HEK293 (cell line): ENCODE data around the gene TMEM37.

Experiments
- BCL11B ChIP-seq: fragments of 450-650 bp; formaldehyde crosslinking; IDR thresholded peaks from 2 replicates; pipeline ENCODE4 v1.5.1; 2016; ENCODE audit warnings: low read depth, missing biosample characterization, missing genetic modification characterization
- CTCF ChIP-seq: fragments of 450-650 bp; formaldehyde crosslinking; IDR thresholded peaks from 2 replicates; pipeline ENCODE4 v1.5.1; 2016; ENCODE audit warnings: missing biosample characterization, missing genetic modification characterization
- RBAK ChIP-seq: fragments of 450-650 bp; formaldehyde crosslinking; IDR thresholded peaks from 2 replicates; pipeline ENCODE4 v1.5.1; 2016; ENCODE audit warnings: missing biosample characterization, missing genetic modification characterization
- ZNF175 ChIP-seq: fragments of 450-650 bp; formaldehyde crosslinking; IDR thresholded peaks from 2 replicates; pipeline ENCODE4 v1.5.1; 2016; ENCODE audit warnings: missing biosample characterization, missing genetic modification characterization
- ZNF324 ChIP-seq: fragments of 450-650 bp; formaldehyde crosslinking; IDR thresholded peaks from 2 replicates; pipeline ENCODE4 v1.5.1; 2016; ENCODE audit warnings: missing biosample characterization, missing genetic modification characterization
- ZNF335 ChIP-seq: fragments of 450-650 bp; formaldehyde crosslinking; conservative IDR thresholded peaks from 2 replicates; pipeline ENCODE4 v1.5.1; 2016; ENCODE audit warnings: missing biosample characterization, missing genetic modification characterization
- ZNF416 ChIP-seq: fragments of 450-650 bp; formaldehyde crosslinking; IDR thresholded peaks from 2 replicates; pipeline ENCODE4 v1.5.1; 2016; ENCODE audit warnings: missing biosample characterization, missing genetic modification characterization
- ZNF501 ChIP-seq: fragments of 450-650 bp; formaldehyde crosslinking; IDR thresholded peaks from 2 replicates; pipeline ENCODE4 v1.5.1; 2016; ENCODE audit warnings: missing biosample characterization, missing genetic modification characterization
- ZNF560 ChIP-seq: fragments of 450-650 bp; formaldehyde crosslinking; IDR thresholded peaks from 2 replicates; pipeline ENCODE4 v1.5.1; 2017; ENCODE audit warnings: missing biosample characterization, missing genetic modification characterization, borderline replicate concordance
- ZNF600 ChIP-seq: fragments of 450-650 bp; formaldehyde crosslinking; IDR thresholded peaks from 2 replicates; pipeline ENCODE4 v1.5.1; 2016; ENCODE audit warnings: missing biosample characterization, missing genetic modification characterization
- ZNF701 ChIP-seq: fragments of 450-650 bp; formaldehyde crosslinking; IDR thresholded peaks from 2 replicates; pipeline ENCODE4 v1.5.1; 2016; ENCODE audit warnings: missing biosample characterization, missing genetic modification characterization
- TF ChIP-seq, protein P1 (sequence below): IDR thresholded peaks from 2 replicates; pipeline ENCODE4 v1.6.1; 2011; ENCODE audit warnings: mild to moderate bottlenecking, low read depth, low read length, borderline replicate concordance
- TF ChIP-seq, protein P2 (sequence below): sonication (generic); formaldehyde crosslinking; IDR thresholded peaks from 2 replicates; pipeline ENCODE4 v1.8.1; 2022; ENCODE audit warnings: mild to moderate bottlenecking, moderate library complexity, missing genetic modification reagents

DNA sequence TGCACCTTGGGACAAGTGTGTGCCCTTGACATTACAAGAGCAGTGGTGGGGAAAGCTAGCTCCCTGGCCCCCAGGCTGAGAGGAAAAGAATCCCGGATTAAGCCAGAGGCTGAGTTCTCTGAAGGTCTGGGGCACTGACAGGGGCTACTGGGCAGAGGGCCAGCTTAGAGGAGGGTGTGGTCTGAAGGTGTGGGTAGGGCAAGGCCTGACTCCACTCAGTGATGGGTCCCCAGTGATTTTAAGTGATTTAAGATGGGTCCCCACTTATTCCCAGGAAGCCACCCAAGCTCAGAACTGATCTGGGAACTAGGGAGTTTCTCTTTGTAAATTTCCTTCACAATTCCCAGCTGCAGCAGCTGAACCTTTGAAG is 8.8 kb downstream of the TMEM37 start:
- TF ChIP-seq ZNF501 (tag by site-specific recombination) (no peak), ZNF324 (tag by site-specific recombination) (no peak), ZNF335 (tag by site-specific recombination) (no peak), ZNF701 (tag by site-specific recombination) (no peak), ZNF416 (tag by site-specific recombination) (no peak), ZNF175 (no peak), BCL11B (tag by site-specific recombination) (no peak), CTCF (tag by site-specific recombination) (no peak), ZNF600 (tag by site-specific recombination) (no peak), RBAK (tag by site-specific recombination) (no peak), ZNF560 (tag by site-specific recombination) (no peak)
- TF ChIP-seq, protein P1, sequence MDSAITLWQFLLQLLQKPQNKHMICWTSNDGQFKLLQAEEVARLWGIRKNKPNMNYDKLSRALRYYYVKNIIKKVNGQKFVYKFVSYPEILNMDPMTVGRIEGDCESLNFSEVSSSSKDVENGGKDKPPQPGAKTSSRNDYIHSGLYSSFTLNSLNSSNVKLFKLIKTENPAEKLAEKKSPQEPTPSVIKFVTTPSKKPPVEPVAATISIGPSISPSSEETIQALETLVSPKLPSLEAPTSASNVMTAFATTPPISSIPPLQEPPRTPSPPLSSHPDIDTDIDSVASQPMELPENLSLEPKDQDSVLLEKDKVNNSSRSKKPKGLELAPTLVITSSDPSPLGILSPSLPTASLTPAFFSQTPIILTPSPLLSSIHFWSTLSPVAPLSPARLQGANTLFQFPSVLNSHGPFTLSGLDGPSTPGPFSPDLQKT = no peak
- TF ChIP-seq, protein P2, sequence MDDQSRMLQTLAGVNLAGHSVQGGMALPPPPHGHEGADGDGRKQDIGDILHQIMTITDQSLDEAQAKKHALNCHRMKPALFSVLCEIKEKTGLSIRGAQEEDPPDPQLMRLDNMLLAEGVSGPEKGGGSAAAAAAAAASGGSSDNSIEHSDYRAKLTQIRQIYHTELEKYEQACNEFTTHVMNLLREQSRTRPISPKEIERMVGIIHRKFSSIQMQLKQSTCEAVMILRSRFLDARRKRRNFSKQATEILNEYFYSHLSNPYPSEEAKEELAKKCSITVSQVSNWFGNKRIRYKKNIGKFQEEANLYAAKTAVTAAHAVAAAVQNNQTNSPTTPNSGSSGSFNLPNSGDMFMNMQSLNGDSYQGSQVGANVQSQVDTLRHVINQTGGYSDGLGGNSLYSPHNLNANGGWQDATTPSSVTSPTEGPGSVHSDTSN (CRISPR knock-in tag) = no peak
